MCF 10A (cell line): ENCODE data around the gene APOL1. TPM values are rescaled to one million over a fixed set of nuclear protein-coding genes. Genes with fewer than 3 reads are reported as not detected.

ENCODE experiments used
- BruUV-seq: library from RNA; stranded (reverse); fragments of 400-500 nt; replicated peaks from 2 replicates; lab custom pipeline; 2021; lab: Mats Ljungman, UMichigan
- CTCF ChIA-PET: fragments of 300-600 bp; sonication (Branson Sonifier 250); formaldehyde crosslinking; extraction: SDS; loops from one replicate; lab custom pipeline; 2021; ENCODE audit warnings: antibody characterized with exemption, inconsistent platforms; lab: Yijun Ruan, JAX
- POLR2A ChIA-PET: fragments of 300-600, 350-650 bp; sonication (Branson Sonifier 250); formaldehyde crosslinking; extraction: SDS; loops from one replicate; lab custom pipeline; 2020; ENCODE audit warnings: antibody characterized with exemption, inconsistent platforms; lab: Yijun Ruan, JAX
- DNase-seq: peaks from one replicate; pipeline ENCODE4 v3.0.0-alpha.2; 2018; ENCODE audit not compliant: unreplicated experiment
- H3K27ac Mint-ChIP-seq: one replicate; pipeline ENCODE4 v1.8.0; 2022; ENCODE audit warnings: mild to moderate bottlenecking, low read depth, mixed read lengths; ENCODE audit not compliant: unreplicated experiment
- H3K27me3 Mint-ChIP-seq: one replicate; pipeline ENCODE4 v1.8.0; 2022; ENCODE audit warnings: mixed read lengths; ENCODE audit not compliant: insufficient read depth, unreplicated experiment
- H3K36me3 Mint-ChIP-seq: one replicate; pipeline ENCODE4 v1.8.0; 2022; ENCODE audit warnings: mild to moderate bottlenecking, moderate library complexity, mixed read lengths; ENCODE audit not compliant: insufficient read depth, unreplicated experiment
- H3K4me1 Mint-ChIP-seq: one replicate; pipeline ENCODE4 v1.8.0; 2022; ENCODE audit warnings: mixed read lengths; ENCODE audit not compliant: insufficient read depth, unreplicated experiment
- H3K4me3 Mint-ChIP-seq: one replicate; pipeline ENCODE4 v1.8.0; 2022; ENCODE audit warnings: mild to moderate bottlenecking, moderate library complexity, mixed read lengths; ENCODE audit not compliant: unreplicated experiment
- H3K9me3 Mint-ChIP-seq: one replicate; pipeline ENCODE4 v1.8.0; 2022; ENCODE audit warnings: mixed read lengths; ENCODE audit not compliant: unreplicated experiment
- intact Hi-C: fragments of 100-400 bp; cut with micrococcal nuclease; formaldehyde crosslinking; loops from 2 replicates; pipeline ENCODE4 v1.14.1; 2022
- total RNA-seq: library from RNA; stranded (reverse); gene quantifications from 2 replicates; pipeline ENCODE4 v1.2.3, GENCODE V29; 2022
- TF ChIP-seq, protein P1 (sequence below): fragments of 200-600 bp; IDR thresholded peaks from one replicate; pipeline ENCODE4 v1.8.0; 2022; ENCODE audit warnings: antibody characterized with exemption, mild to moderate bottlenecking; ENCODE audit not compliant: unreplicated experiment

APOL1 gene
- total RNA-seq, 1 experiment from 2014 or later = 0.14 TPM

- H3K27ac Mint-ChIP-seq = no peak overlapping the region
- no peak for DNase-seq
- peaks cover 7% of the 10 kb centered on the region for H3K4me1 Mint-ChIP-seq
- H3K36me3 Mint-ChIP-seq = peaks cover 96% of the 10 kb centered on the region
- TF ChIP-seq, protein P1, sequence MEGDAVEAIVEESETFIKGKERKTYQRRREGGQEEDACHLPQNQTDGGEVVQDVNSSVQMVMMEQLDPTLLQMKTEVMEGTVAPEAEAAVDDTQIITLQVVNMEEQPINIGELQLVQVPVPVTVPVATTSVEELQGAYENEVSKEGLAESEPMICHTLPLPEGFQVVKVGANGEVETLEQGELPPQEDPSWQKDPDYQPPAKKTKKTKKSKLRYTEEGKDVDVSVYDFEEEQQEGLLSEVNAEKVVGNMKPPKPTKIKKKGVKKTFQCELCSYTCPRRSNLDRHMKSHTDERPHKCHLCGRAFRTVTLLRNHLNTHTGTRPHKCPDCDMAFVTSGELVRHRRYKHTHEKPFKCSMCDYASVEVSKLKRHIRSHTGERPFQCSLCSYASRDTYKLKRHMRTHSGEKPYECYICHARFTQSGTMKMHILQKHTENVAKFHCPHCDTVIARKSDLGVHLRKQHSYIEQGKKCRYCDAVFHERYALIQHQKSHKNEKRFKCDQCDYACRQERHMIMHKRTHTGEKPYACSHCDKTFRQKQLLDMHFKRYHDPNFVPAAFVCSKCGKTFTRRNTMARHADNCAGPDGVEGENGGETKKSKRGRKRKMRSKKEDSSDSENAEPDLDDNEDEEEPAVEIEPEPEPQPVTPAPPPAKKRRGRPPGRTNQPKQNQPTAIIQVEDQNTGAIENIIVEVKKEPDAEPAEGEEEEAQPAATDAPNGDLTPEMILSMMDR = no peak
- no peak overlapping the region for H3K4me3 Mint-ChIP-seq
- no peaks in the 10 kb centered on the region for H3K27me3 Mint-ChIP-seq
- no TSS peak for BruUV-seq
- CTCF ChIA-PET = interaction anchor here (0.6 to 11.4 kb wide), 13 partner anchors 13 to 610 kb away, joined by 3 to 180 read pairs (median 5); partner anchors contain the start of gene MYH9
- POLR2A ChIA-PET = interaction anchor here (2.5 kb wide), 1 partner anchor 171 kb away, joined by 14 read pairs; no protein-coding TSS in a partner anchor
- intact Hi-C loops = no loop called here
- H3K9me3 Mint-ChIP-seq = no peaks in the 10 kb centered on the region
Measured at GRCh38 chr22:36299911-36300310, 47.0 kb downstream of the APOL1 start.

DNA sequence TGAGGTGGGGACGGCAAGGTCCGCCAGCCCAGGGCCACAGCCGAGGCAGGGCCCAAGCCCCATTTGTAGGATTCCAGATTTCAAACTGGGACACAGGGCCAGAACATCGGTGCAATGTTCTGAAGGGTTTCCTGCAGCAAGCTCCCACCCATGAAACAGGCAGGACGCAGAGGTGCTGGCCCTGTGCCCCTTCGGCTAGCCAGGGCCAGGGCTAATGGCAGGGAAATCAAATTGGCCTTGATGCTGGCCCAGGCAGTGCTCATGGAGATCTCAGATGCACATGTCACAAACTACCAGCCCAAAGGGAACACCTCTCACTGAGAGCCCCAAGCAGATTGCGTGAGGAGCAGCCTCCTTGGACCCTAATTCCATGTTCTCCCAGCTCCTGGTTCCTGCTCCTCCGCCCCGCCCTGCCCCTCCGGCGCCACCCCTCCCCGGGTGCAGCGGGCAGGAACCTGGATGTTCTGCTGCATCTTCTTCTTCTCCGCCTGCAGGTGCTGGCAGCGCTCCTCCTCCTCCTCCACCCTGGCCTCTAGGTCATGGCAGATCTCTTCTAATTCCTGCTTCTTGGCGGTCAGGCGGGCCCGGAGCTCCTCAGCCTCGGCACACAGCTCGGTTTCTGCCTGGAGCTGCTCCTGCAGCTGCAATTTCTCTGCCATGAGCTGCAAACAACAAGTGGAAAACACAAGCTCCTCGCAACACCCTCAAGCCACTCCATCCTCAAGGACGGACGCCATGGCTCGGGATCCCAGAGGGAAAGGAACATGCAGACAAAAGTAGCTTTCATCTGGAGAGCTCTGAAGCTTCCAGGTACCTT is 47.7 kb downstream of the APOL1 start:
- intact Hi-C loops = loop anchor here (1.0 kb wide), 2 partner anchors 86 to 170 kb away; no protein-coding TSS in a partner anchor
- peaks cover 7% of the 10 kb centered on the region for H3K4me1 Mint-ChIP-seq
- POLR2A ChIA-PET = interaction anchor here (0.7 to 2.9 kb wide), 14 partner anchors 11 to 180 kb away, joined by 3 to 14 read pairs (median 4); partner anchors contain the start of gene MYH9
- CTCF ChIA-PET = interaction anchor here (0.5 to 11.4 kb wide), 43 partner anchors 8 to 980 kb away, joined by 3 to 180 read pairs (median 4); partner anchors contain the start of genes FOXRED2 and MYH9
- H3K27ac Mint-ChIP-seq = no peak overlapping the region
- no peaks in the 10 kb centered on the region for H3K9me3 Mint-ChIP-seq
- peaks cover 96% of the 10 kb centered on the region for H3K36me3 Mint-ChIP-seq
- no peaks in the 10 kb centered on the region for H3K27me3 Mint-ChIP-seq
- TF ChIP-seq, protein P1 = no peak
- TSS peak; percentile 21 for BruUV-seq
- H3K4me3 Mint-ChIP-seq = no peak overlapping the region
- no peak for DNase-seq

DNA sequence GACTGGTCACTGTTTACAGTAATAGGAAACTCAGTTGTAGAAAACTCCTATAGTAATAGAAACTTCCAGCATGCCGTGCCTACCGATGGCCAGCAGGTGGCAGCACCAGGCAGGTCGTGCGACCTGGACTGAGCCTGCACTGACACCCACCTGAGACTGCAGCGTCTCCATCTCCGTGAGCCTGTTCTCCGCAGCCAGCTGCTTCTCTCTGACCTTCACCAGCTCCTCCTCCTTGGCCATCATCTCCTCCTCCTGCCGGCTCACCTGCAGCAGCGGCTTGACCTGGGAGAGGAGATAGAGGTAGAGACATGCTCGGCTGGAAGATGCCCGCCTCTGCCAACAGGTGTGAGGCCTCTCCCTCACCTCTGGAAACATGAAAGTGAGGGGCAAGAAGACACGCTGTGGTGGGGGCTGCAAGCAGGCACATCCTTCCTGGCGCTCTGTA is 48.5 kb downstream of the APOL1 start:
- no TSS peak for BruUV-seq
- Mint-ChIP-seq H3K4me1 (peaks cover 7% of the 10 kb centered on the region), H3K27ac (no peak overlapping the region), H3K9me3 (no peaks in the 10 kb centered on the region), H3K36me3 (peaks cover 96% of the 10 kb centered on the region), H3K4me3 (no peak overlapping the region), H3K27me3 (no peaks in the 10 kb centered on the region)
- CTCF ChIA-PET = interaction anchor here (0.5 to 11.4 kb wide), 45 partner anchors 8 to 352 kb away, joined by 3 to 180 read pairs (median 4); partner anchors contain the start of gene FOXRED2
- TF ChIP-seq, protein P1 = peak; percentile 94
- DNase-seq = peak; percentile 73
- POLR2A ChIA-PET = interaction anchor here (0.7 to 2.9 kb wide), 16 partner anchors 10 to 179 kb away, joined by 3 to 14 read pairs (median 3); partner anchors contain the start of gene MYH9
- intact Hi-C loops = loop anchor here (1.0 kb wide), 2 partner anchors 85 to 169 kb away; no protein-coding TSS in a partner anchor
